GM12875 (cell line): ENCODE results near the gene ATG16L2.
A peak's percentile ranks its signal among the peaks of the same experiment; 100 is the strongest.

ENCODE experiments used
- H3K4me3 ChIP-seq: one replicate; pipeline ENCODE4 v1.5.1; 2011; ENCODE audit warnings: low read depth, low read length, control low read depth
- TF ChIP-seq, protein P1 (sequence below): IDR thresholded peaks from 2 replicates; pipeline ENCODE4 v1.5.1; 2011; ENCODE audit warnings: low read depth, mild to moderate bottlenecking, control low read depth, inconsistent platforms, low read length, moderate library complexity, borderline replicate concordance; ENCODE audit not compliant: insufficient read depth

ATG16L2 gene

DNA sequence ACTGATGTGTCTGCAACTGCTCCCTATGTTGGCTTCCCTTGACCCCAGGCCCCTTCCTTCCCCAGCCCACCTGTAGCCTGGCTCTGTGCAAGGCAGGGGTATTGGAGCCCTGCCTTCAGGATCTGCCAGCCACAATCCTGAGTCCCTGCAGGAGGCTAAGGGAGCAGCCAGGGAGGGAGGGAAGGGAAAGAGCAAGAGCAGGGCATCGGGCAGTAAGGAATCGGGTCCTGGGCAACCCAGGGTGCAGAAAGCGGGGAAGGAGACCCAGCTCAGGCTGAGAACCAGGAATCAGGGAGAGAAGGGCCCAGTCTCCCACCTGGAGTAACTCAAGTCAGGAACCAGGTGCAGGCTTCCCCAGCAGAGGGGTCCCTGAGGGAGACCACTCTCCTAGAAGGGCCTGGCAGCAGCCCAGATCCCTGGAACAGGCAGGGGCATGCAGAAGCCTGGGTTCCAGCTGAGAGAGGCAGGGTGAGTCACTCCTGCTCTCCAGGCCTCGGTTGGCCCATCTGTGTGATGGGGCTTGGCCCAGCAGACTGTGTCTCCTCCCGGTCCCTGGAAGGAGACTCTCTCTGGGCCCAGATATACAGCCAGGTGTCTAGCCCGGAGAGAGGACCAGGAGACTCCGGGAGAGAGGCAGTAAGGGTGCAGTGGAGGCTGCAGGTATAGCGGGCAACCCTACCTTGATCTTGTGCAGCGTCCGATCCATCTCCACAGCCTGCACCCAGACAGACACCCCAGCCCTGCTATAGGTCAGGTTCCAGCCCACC lies 33.7 kb upstream of the ATG16L2 start:
- peak overlapping the region; percentile 44 for H3K4me3 ChIP-seq
- TF ChIP-seq, protein P1, sequence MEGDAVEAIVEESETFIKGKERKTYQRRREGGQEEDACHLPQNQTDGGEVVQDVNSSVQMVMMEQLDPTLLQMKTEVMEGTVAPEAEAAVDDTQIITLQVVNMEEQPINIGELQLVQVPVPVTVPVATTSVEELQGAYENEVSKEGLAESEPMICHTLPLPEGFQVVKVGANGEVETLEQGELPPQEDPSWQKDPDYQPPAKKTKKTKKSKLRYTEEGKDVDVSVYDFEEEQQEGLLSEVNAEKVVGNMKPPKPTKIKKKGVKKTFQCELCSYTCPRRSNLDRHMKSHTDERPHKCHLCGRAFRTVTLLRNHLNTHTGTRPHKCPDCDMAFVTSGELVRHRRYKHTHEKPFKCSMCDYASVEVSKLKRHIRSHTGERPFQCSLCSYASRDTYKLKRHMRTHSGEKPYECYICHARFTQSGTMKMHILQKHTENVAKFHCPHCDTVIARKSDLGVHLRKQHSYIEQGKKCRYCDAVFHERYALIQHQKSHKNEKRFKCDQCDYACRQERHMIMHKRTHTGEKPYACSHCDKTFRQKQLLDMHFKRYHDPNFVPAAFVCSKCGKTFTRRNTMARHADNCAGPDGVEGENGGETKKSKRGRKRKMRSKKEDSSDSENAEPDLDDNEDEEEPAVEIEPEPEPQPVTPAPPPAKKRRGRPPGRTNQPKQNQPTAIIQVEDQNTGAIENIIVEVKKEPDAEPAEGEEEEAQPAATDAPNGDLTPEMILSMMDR: no peak

DNA sequence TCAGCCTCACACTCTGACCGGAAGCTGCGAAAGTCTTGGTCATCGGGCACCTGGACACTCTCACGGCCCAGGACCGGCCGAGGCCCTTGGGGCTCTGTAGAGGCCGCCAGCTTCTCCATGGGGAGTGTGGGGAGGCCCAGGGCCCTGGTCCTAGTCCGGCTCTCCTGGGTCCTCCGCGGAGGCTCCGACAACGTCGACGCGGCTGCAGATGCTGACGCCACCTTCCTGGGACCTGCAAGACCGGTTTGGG lies 33.2 kb upstream of the ATG16L2 start:
- H3K4me3 ChIP-seq: peak overlapping the region; percentile 44
- TF ChIP-seq, protein P1: no peak

DNA sequence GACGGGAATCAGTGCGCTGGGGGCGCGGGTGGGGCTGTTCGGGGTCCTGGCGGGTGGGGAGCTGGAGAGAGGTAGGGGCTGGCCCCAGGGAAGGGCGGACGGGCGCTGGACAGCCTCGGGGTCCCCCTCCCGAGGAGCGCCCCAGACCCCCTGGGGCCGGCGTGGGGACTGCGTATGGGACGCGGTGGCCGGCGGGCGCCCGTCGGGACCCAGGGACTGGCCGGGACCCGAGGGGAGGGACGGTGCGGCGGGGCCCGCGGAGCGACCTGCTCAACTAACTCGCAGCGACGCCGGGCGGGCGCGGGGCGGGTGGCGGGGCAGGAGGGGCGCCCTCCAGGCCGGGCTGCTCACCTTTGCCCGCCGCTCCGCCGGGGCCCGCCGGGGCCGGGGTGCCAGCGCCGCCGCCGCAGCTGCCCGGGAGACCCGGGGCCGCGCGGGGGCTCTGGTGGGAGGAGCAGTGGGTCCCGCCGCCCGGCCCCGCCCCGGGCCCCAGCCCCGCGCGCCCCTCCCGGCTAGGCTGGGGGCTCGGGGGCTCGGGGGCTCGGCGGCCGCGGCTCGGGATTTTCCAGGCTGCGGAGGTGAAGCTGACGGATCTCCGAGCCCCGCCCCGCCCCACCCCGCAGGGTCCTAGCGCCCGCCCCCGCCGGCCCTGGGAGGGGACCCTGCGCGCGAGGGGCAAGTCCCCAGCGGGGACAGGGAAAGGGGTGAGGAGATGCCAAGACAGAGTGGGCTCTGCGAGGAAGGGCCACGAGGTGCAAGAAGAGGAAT lies 32.7 kb upstream of the ATG16L2 start:
- peak overlapping the region; percentile 44 for H3K4me3 ChIP-seq
- TF ChIP-seq, protein P1: no peak

DNA sequence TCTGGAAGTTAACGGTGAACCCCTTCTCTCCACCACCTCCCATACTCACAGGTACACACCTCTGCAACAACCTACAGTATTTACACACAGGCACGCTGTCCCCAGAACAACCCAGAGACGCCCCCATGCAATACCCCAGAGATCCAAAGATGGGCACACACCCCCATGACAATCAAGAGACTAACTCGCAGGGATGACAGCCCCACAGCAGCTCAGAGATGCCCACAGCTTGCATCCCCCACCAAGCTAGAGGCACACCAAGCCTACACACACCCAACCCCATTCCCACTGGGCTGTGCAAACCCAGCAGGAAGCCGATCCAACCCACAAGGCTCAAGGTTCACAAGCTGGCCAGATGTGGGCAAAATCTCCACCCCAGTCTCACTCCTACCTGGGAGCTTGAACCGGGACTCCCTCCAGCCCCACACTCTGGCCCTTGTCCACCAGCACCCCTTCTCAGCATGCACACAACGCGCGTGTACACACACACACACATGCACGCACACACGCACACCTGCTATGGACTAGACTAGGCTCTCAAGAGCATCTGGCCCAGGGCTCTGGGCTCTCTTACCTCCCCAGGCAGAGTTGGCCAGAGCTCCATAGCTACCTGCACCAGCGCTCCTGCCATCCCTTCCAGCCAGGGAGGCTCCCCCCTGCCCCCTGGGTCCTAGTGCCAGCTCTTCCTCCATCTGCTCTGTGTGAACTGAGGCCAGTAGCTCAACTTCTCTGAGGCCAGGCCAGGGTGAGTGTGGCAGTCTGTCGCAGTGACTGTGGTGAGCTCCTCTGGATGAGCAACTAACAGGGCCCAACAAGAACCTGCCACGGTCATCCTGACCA lies 31.9 kb upstream of the ATG16L2 start:
- peak overlapping the region; percentile 44 for H3K4me3 ChIP-seq
- TF ChIP-seq, protein P1: no peak

DNA sequence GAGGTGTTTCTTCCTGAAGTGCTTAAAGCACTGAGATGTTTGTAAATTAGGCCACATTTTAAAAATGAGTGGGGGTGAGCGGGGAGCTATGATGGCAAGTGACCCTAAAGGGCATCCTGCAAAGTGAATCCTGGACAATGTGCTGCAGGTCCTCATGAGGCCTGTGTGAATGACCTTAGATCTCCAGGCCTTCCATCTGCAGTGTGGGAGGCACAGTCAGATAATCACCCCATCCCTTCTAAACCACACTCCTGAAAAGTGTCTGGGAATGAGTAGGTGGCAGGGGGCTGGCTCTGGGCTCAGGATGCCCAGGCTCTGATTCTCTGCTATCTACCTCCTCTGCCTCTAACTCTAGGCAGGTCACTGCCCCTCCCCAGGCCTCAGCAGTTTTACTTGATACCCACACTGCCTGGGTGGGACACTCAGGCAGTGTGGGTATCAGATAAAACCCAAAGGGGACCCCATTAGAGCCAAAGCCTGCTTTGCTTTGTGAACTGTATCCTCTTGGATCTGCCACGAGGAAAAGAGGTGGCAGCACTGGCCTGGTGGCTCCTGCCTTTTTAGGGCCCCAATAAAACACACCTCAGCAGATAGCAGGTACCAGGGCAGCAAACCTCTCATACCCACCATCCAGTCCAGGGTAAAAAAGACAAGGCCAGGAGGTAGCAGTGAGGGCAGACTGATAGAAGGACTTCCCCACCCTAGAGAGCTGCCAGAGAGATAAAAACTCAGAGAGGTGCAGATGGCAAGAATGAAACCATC lies 30.9 kb upstream of the ATG16L2 start:
- TF ChIP-seq, protein P1: no peak

DNA sequence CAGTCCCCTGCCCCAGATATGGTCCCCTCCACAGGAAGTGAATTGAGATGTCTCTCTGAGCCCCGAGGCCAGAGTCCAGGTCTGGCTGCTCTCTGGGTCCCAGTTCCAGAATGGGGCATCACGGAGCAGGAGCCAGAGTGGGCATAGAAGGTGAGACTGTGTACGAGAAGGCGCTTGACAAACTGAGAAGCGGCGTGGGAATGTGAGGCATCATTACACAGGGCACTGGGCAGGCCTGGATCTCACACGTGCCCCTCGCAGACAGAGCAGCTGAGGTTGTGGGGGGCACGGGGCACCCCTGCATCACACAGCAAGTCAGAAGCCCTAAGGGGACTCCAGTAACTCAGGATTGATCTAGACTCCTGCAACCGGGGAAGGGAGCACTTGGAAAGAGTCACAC lies 29.5 kb upstream of the ATG16L2 start:
- no peak overlapping the region for H3K4me3 ChIP-seq
- TF ChIP-seq, protein P1: no peak

More for the DNA sequence above, 30.9 kb upstream of the ATG16L2 start:
- H3K4me3 ChIP-seq: no peak overlapping the region
